Measurements from ENCODE around the gene SEMA3E.
A peak's percentile ranks its signal among the peaks of the same experiment; 100 is the strongest.
"Not testable (repeated sequence)": the region's sequence is repeated elsewhere in the genome, so short reads cannot be mapped to it uniquely, and the experiment has no call there.

The SEMA3E gene

GRCh38 chr7:83648464-83649241 is at the start of gene SEMA3E:
TSS of gene SEMA3E (minus strand) at chr7:83649139.
- no peak for DNase-seq

- no peak for DNase-seq
These were observed 49.0 kb upstream of the SEMA3E start for GRCh38 chr7:83697804-83698530.

DNA sequence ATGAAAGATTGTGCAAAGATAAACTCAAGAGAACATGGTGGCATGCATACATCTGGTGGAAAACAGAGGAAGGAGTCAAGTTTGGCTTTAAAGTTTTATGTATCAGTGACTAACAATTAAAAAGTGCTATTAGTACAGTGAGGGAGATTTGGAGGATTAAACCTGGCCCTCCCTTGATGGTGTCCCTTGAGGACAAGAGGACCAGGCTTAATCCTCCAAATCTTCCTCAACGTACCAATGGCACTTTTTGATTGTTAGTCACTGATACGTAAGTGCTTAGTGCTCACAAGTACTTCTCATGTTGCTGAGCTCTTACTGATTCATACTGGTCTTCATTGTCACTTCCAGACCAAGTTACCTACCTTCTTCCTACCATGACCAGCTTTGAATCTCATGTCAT is 47.2 kb upstream of the SEMA3E start:
- no peak for DNase-seq

DNA sequence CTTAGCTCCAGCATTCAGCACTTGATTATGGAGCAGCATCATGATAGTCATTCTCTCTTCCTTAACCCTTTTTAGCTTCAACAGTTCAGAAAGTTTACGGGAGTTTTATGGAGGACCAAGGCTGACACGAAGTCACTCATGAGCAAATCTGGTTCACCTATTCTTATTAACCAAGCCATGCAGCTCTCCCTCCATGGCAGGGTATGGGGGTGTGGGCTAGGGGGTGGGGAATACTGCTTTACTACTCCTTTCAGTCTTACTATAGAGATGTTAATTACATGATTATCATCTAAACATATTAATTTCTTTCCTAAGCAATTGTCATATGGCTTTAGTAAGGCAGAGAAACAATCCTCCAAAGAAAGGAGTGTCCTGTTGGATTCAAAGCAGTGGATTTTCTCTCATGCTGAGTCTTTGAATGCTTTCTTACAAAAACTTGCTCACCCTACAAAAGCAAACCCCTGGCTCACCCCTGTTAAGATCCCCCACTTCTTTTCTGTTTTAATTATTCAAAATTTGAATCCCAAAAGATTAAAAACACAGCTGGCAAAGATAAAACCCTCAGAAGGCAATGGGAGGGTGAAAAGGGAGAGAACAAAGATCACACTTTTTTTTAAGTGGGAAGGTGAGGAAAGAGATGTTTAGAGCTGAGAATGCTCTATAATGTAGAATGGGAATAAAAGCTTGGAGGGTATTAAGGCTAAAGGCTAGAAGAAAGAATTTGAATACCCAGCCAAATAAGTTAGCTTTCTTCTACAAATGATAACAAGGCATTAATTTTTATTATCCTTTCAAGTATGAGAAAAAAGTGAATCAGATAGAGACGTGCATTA is 46.4 kb upstream of the SEMA3E start:
- no peak for DNase-seq

- no peak for DNase-seq
These were observed 44.3 kb upstream of the SEMA3E start for GRCh38 chr7:83693256-83693655.

DNA sequence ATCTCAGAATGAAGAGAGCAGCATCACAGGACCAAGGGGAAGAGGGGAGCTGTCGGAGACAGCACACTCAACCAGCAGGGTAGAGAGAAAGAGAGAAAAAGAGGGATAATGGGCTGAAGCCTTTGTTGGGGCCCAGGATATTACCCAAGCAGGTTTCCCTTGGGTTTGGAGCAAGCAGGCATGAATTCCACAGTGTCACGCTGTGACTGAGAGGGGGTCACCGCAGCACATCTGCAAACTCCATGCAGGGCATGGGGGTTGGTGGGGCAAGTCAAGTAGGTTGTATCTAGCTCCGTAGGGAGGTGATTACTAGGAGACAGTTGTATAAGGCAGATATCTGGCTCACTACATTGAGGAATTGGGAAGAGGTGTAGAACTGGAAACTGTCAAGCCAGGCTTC is 42.2 kb upstream of the SEMA3E start:
- DNase-seq = no peak

DNA sequence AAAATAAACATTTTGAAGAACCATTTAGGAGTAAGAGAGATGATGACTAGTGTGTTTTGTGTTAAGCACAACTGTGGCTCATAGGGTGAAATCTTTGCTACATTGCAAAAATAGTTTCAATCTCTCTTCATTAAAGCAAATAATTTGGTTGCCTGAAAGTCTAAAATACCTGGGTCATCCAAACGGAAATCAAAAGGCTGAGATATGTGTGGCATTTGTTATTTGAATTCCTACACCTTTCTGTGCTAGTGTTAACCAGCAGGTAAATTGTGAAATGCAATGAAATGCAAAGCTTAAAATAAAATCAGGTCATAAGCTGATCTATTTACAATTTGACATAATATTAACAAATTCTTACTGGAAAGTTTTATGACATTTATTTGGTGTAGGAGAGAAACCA is 40.9 kb upstream of the SEMA3E start:
- no peak for DNase-seq

DNA sequence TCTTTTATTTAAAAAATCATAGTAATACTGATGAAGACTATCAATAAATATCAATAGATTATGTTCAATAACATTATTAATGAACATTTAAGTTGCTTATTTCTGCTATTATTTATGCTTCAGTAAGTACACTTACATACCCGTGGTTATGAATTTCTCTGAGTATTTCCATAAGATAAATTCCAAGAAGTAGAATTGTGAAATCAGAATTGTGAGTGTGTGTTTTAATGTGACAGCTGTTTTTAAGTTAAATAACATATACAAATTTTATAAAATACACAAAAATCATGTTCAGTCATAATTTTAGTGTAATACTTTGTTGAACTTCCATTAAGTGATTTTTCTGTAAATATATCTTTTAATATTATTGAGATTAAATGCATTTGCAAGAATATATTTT is 37.5 kb upstream of the SEMA3E start:
- DNase-seq = no peak

DNA sequence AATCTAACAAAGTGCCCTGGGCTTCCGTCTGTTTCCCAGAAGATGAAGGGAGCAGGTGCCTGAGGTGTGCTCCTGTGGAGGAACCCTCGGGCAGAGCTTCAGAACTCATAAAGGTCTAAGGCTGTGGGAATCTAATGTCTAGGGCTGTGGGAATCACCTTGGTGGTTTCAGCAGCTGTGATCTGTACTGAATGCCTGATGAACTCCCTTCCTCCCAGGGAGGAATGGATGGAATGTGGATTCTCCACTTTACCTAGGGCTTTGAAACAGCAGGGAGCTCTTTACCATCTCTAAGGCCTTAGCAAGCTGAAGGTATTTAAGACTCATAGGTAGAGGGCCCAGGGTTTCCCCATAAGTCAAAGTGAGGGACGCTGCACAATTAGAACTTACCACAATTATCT is 36.0 kb upstream of the SEMA3E start:
- DNase-seq = no peak

- DNase-seq = no peak
These were observed 32.4 kb upstream of the SEMA3E start for GRCh38 chr7:83681200-83681778.

GRCh38 chr7:83677180-83677866 is 28.4 kb upstream of the SEMA3E start:
- no peak for DNase-seq

DNA sequence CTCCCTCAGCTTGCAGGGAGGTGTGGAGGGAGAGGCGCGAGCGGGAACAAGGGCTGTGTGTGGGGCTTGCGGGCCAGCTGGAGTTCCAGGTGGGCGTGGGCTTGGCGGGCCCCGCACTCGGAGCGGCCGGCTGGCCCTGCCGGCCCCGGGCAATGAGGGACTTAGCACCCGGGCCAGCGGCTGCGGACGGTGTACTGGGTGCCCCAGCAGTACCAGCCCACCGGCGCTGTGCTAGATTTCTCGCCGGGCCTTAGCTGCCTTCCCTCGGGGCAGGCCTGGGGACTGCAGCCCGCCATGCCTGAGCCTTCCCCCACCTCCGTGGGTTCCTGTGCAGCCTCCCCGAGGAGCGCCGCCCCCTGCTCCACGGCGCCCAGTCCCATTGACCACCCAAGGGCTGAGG is 24.4 kb upstream of the SEMA3E start:
- not testable (repeated sequence) for DNase-seq

DNA sequence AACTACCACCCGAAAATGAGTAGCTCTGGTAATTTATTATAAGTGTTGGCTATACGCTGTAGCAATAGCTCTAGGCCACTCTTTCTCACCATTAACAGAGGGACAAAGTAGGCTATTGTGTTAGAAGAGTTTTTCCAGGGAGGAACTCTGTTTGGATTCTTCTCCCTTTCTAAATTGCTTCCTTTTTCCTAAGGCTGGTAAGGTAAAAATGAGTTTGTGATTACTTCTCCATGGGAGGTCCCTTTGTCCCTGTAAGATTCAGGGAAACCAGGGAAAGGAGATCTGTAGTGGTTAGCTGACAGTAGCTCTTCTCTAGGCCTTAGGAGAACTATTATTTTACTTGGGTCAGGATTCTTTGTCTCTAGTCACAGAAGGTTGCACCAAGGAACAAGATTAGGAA is 23.2 kb upstream of the SEMA3E start:
- DNase-seq = no peak

GRCh38 chr7:83663131-83663530 is 14.2 kb upstream of the SEMA3E start:
- DNase-seq = no peak

DNA sequence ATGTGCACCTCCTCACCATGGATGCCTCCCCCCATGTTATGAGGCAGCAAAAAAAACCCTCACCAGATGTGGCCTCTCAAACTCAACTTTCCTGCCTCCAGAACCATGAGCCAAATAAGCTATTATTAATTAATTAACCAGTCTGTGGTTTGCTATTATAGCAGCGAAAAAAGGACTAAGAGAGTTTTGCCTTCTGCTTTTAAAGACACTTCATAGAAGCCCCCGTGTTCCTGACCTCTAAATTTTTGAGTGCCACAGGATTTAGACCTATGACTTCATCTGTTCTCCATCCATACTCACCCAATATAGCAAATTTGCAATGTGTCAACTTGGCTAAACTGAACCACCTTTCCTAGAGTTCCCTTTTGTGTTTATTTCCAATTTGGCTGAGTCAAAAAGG is 9.2 kb upstream of the SEMA3E start:
- DNase-seq = no peak

- DNase-seq = peak; percentile 10
These were observed 7.1 kb upstream of the SEMA3E start for GRCh38 chr7:83655951-83656556.

- DNase-seq = no peak
These were observed 3.5 kb upstream of the SEMA3E start for GRCh38 chr7:83652481-83652880.

GRCh38 chr7:83649701-83650100 is 762 bp upstream of the SEMA3E start:
- no peak for DNase-seq

GRCh38 chr7:83646027-83646426 is 2.9 kb downstream of the SEMA3E start:
- no peak for DNase-seq

DNA sequence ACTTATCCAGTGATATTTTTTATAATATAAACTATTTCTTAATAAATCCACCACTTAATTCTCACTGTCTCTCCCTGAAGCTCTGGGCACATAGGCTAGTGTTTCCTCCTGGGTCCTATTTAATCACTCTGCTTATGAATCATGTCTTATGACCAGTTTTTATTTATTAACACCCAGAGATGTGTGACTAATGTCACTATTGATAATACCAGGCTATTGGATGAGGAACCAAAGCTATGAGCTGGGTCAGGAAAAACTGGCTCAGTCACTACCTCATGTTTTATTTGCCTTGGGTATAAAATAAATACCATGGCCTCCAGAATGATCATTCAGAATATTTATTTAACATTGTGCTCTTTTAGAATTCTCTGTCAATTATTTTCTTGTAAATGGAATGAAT is 5.2 kb downstream of the SEMA3E start:
- no peak for DNase-seq

DNA sequence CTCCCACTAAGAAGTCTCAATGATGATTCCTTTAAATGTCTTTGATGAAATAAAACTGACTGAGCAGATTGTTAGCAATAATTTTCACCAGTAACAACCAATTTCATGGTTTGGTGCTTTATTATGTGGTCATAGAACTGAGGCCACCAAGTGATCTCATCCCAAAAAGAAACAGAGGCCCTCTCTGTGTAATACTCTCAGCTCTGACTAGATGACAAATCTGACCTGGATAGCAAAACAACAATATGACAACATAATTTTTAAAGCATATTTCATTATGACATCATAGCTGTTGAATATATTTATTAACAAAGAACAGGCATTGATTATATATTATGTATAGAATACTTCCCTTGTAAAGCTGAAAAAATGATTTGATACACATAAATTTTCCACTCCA is 5.9 kb downstream of the SEMA3E start:
- DNase-seq = no peak
